HPDE6-E6E7 (cell line): ENCODE measurements around the gene GMPR.

Experiments
- DNase-seq: peaks from one replicate; pipeline ENCODE4 v3.0.0; 2011; ENCODE audit warnings: missing footprints; ENCODE audit errors: extremely low spot score

Gene GMPR

GRCh38 chr6:16327777-16328325 is 89.5 kb downstream of the GMPR start:
- no peak for DNase-seq

GRCh38 chr6:16329233-16329632 is 90.8 kb downstream of the GMPR start:
- no peak for DNase-seq

GRCh38 chr6:16331384-16332174 is 93.2 kb downstream of the GMPR start:
- DNase-seq = no peak

GRCh38 chr6:16332175-16332542 is 93.8 kb downstream of the GMPR start:
- peak; percentile 55 for DNase-seq

GRCh38 chr6:16333580-16333979 is 95.2 kb downstream of the GMPR start:
- peak; percentile 58 for DNase-seq

- peak; percentile 78 for DNase-seq
These were observed 96.3 kb downstream of the GMPR start for GRCh38 chr6:16334671-16335070.

GRCh38 chr6:16335176-16335575 is 96.8 kb downstream of the GMPR start:
- DNase-seq = no peak

- no peak for DNase-seq
These were observed 97.8 kb downstream of the GMPR start for GRCh38 chr6:16336056-16336818.

- no peak for DNase-seq
These were observed 98.5 kb downstream of the GMPR start for GRCh38 chr6:16336911-16337294.

- DNase-seq = no peak
These were observed 99.0 kb downstream of the GMPR start for GRCh38 chr6:16337295-16337975.

- no peak for DNase-seq
These were observed 100.3 kb downstream of the GMPR start for GRCh38 chr6:16338577-16339264.

GRCh38 chr6:16339265-16339587 is 100.8 kb downstream of the GMPR start:
- no peak for DNase-seq

GRCh38 chr6:16343593-16343992 is 105.2 kb downstream of the GMPR start:
- no peak for DNase-seq

GRCh38 chr6:16344756-16345155 is 106.4 kb downstream of the GMPR start:
- no peak for DNase-seq
